ENCODE measurements around the gene KRT24.
"Not testable (repeated sequence)": the region's sequence is repeated elsewhere in the genome, so short reads cannot be mapped to it uniquely, and the experiment has no call there.

Gene KRT24

DNA sequence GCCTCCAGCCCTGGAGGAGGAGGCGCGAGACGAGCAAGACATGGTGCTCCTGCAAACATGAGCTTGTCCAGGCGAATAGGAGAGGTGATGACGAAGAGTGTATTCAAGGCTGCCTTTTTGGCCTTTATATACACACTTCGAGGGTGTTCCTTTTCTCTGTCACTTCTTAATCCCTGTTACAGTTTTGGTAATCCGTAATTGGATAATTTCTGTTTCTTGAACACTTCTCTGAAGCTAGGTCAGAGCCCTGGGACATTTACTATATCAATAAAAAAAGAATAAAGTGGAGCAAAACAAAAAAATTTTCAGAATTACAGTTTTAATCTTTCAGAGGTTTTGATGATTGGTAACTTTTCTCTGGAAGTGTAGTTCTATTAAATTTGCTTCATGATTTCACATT is at the start of gene KRT24:
KRT24 (minus strand) TSS at position 101 of the 400 bp plus-strand sequence; CDS start at position 42, 59 bp downstream.
- no peak for DNase-seq (ENCODE audit: low spot score)

DNA sequence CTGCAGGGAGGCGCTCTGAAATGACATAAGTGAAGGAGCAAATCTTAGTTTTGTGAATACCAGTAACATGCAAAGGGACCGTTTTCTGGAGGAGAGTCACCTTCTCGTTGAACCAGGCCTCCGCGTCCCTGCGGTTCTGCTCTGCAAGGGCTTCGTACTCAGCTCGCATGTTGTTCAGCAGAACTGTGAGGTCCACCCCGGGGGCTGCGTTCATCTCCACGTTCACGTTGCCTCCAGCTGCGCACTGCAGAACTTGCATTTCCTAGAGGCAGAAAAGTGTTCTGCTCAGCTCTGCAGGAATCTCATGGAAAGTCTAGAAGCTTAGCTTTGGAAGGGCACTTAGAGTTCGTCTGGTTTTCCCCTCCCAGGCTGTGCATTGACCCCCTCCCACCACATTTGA is 47.5 kb upstream of the KRT24 start:
- DNase-seq (ENCODE audit: low spot score): no peak

DNA sequence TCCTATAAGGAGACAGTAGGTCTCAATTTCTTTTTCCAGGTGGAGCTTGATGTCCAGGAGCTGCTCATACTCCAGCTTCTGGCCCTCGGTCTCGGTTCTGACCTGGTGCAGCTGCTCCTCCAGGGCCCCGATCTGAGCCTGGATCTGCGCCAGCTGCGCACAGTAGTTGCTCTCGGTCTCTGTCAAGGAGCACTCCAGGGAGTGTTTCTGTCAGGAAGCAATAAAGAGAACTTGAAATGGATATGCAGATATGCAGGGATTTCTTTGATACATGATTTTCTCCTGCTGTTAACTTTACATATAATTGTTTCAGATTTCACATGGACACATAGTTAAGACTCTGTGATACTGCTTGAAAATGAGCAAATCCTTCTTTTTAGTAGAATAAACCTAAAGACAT is 46.8 kb upstream of the KRT24 start:
- no peak for DNase-seq (ENCODE audit: low spot score)

DNA sequence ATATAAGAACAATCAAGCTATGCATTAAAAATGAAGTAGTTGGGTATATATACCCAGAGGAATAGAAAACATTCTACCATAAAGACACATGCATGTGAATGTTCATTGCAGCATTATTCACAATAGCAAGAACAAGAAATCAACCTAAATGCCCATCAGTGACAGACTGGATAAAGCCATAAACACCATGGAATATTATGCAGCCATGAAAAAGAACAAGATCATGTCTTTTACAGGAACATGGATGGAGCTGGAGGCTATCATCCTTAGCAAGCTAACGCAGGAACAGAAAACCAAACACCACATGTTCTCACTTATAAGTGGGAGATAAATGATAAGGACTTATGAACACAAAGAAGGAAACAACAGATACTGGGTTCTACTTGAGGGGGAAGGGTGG is 45.1 kb upstream of the KRT24 start:
- not testable (repeated sequence) for DNase-seq (ENCODE audit: low spot score)

DNA sequence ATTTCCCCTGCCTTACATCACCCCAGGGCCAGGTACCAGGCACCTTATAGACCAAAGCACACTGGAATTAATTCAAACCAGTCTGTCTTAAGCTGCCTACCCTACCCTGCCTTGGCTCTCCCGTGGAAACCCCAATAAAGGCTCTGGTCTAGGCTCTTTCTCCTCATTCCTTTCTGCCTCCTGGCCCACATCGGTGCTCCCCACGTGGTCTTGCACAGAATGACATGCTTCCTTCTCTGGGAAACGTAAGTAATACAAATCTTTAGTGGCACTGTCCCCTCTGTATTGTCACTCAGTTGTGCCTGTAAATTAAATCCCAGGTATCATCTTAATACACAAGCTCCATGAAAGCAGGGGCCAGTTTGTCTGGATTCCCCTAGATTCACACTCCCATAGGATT is 35.0 kb upstream of the KRT24 start:
- DNase-seq (ENCODE audit: low spot score): no peak

DNA sequence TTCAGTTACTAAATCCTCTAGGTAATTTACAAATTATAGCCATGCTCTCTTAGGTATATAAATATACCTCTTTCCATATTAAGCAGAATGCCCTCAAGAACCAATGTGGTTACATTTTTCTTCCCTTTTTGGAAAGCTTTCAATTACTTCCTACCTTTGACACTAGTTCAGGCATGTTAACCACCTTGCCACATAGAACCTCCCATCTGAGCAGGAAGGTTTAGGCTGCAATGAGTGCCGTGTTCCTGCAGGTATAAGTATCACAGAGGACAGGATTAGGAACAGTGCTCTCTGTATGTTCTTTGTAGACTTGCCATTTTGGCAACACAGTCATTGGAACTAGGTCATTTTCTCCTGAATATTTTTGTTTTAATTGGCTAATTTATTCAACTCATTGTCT is 31.5 kb upstream of the KRT24 start:
- no peak for DNase-seq (ENCODE audit: low spot score)

DNA sequence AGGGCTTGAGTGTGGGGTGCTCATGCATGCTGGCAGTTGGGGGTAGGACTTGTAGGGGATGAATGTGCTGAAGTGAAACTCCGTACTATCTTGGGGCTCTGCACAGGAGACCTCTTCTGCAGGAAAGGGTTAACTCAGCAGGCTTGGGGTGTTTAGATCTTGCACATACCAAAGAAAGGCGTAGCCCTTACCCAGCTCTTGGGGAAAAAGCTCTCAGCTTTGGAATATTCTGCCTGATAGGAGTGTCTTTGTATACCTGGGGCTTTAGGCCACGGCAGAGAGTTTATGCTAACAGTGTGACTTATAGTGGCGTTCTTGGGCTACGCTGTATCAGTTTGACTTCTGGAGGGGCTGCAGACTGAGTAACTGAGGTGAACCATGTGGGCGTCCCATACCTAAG is 30.5 kb upstream of the KRT24 start:
- no peak for DNase-seq (ENCODE audit: low spot score)

DNA sequence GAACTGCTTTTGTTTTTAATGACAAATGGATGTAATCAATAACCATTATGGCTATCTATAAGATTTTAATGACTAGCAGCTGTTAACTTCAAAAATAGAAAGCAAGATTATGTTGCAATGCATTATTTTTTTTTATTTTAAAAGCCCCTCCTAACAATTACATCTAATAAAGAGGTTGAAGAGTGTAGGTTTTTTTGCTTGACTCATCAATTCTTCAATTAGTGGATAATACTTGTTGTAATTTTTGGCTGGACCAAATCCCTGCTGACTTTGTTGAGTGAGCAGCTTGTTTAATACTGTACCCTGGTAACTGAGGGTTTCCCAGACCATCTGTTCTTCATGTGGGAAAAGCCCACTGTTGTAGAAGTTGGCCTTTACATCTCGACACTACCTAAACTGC is 27.4 kb upstream of the KRT24 start:
- DNase-seq (ENCODE audit: low spot score): no peak

DNA sequence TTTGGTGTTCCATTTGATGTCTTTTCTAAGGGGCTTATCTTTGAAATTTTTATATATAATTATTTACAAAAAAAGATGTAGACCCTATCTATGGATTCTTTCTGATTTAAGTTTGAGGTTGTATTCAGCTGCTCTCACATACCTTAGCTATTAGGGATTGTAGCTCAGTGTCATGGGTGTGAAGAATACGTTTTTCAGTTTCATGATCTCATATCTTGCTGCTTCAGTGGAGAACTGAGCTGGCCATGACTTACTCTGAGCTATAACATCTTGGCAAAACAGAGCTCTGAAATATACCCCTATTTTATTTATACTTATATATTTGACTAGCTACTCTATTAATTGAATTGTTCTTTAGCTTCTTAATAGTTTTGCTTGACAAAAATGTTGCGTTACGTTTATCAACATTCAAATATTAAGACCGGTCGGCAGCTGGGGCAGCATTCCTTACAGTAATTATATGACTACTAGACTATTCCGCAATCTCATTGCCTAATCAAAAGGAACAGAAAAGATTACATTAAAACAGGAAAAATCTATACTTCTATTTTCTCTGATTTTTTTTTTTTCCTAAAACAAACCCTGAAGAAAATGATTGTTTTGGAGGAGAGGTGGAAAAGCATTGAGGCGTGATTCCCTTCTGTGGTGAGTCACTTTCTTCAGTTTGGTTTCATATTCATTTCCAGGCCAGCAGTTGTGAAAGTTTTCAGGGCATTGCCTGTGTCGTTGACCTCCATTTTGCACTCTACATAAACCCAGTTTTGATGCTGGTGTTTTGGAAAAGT is 24.1 kb upstream of the KRT24 start:
- DNase-seq (ENCODE audit: low spot score): no peak

DNA sequence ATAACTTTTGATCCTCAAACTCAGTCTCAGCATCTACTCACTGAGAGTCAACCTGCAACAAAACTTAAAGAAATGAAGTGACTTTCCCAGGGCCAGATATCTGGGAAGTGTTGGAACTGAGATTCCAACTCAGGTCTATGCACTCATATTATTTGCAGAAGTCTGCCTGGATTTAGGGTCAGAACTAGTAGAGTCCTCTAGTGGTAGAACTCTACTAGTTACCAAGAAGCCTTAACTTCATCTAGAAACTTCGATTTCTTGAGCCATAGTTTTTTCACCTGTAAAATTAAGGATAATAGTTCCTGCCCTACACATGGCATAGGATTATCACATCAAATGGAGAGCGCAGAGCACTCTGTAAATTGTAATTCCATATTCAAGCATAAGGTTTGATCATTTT is 23.4 kb upstream of the KRT24 start:
- no peak for DNase-seq (ENCODE audit: low spot score)

DNA sequence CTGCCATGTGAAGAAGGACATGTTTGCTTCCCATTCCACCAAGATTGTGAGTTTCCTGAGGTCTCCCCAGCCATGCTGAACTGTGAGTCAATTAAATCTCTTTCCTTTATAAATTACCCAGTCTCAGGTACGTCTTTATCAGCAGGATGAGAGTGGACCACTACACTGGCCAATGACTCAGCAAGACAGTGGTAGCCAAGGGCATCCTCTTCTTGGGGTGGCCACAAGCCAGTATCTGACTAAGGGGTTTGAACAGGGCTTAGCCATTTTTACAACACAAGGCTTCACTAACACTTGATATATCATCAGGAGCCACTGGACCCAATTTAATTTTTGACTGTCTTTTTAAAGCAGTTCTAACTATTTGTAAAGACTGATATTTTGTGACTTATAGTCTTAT is 21.1 kb upstream of the KRT24 start:
- DNase-seq (ENCODE audit: low spot score): no peak

DNA sequence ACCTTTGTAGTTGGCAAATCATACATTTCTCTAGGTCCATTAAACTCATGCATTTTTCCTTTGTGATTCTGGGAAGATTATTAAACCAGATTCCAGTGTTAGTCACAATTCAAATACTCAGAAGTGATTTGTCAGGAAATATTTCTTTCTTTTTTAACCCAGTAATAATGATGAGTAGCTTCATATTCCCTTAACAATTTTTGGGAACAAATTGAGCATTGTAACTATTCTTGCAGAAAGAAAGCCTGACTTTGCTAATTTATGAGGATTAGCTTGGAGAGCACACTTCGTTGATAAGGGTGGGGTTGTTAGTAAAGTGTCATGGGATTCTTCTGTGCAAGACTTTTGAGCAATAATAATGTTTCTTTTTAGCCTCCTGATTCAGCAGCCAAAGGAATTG is 18.7 kb upstream of the KRT24 start:
- DNase-seq (ENCODE audit: low spot score): no peak

DNA sequence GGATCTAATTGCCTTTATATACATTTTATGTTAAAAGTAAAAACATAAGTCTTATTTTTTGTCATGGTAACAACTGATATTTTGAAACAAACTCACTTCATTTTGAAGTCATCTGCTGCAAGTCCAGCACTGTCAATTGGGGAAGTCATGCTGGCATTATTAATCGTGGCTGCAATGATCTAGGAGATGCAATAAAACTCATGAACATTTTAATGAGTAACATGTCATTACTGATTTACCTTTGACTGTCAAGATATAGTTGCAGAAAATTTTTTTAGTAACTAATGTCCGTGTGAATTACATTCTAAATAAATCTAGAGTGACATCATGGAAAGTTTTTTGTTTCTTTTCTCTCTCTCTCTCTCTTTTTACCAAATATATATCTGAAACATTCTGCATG is 17.3 kb upstream of the KRT24 start:
- DNase-seq (ENCODE audit: low spot score): no peak

DNA sequence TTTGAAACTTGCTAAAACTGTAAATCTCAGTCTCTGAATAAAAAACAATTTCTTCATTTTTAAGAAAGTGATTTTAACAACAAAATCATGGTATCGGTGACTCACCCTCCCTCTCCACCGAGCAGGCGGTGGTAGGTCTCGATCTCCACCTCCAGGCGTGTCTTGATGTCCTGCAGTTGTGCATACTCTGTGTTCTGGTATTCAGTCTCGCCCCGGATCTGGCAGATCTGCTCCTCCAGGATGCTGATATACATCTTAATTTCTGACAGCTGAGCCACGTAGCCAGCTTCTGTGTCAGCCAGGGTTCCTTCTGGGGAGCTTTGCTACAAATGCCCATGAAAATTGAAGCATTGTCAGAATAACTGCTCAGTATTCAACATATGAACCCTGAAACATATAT is 15.4 kb upstream of the KRT24 start:
- no peak for DNase-seq (ENCODE audit: low spot score)

DNA sequence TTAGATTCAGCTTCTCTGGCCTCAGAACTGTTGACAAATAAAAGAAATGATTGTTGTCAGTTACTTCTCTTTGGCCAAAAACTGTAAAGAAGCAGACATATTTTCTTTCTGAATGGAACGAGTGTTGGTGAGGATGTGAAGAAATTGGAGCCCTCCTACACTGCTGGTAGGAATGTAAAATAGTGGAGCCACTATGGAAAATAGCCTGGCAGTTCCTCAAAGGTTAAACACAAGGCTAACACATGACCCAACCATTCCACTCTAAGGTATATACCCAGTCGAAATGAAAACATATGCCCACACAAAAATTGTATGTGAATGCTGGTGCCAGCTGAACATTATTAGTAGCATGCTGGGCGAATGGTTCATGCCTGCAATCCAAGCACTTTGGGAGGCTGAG is 14.2 kb upstream of the KRT24 start:
- DNase-seq (ENCODE audit: low spot score): no peak

DNA sequence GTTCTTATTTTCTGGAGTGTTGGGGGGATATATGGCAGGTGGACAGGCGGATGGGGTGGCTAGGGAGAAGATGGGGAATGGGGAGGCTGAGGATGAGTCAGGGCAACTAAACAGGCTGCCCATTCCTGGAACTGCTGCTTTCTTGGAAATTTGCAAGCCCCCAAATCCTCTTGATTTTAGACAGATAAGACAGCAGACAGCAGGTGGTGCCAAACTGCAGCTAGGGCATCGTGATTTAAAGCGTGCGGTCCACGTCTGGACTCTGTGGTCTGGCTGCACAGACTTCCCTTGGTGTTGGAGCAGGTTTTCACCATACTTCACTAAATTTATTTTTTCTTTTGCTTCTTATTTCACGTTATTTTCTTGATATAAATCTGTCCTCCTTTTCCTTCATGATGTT is 10.9 kb upstream of the KRT24 start:
- DNase-seq (ENCODE audit: low spot score): no peak

DNA sequence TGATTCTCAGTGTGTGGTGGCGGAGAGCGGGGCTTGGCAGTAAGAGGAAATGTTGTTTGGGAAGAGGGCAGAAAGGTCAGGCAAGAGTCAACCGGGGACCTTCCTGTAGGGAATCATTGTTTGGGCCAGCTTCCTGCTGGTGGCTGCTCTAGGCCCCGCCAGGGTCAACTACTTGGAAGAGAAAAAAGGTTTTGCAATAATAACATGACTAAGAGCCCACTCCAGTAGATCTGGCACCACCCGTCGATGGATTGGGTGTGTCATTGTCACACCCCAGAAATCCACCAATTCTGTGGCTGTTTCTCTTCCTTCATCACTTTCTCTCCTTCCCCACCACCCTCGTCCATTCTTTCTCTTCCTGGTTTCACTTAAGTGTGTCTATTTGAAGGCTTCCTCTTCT is 4.2 kb upstream of the KRT24 start:
- DNase-seq (ENCODE audit: low spot score): peak; percentile 33

DNA sequence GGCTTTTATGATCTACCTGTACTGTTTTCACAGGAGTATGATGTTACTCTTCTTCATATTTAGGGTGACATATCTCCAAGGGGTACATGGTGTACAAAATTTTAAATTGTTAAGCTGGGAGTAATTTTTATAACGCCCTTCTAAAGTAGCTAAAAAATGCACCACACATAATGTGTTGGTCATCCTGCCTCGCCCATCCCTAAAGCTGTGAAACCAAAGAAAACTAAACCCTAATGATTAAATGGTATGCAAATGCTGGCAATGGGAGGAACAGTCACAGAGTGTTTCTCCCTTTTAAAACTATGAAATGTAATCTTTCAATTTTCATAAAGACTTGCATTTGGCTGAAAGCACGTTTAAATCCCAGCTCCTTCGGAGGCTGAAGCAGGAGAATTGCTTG is 2.0 kb upstream of the KRT24 start:
- no peak for DNase-seq (ENCODE audit: low spot score)

DNA sequence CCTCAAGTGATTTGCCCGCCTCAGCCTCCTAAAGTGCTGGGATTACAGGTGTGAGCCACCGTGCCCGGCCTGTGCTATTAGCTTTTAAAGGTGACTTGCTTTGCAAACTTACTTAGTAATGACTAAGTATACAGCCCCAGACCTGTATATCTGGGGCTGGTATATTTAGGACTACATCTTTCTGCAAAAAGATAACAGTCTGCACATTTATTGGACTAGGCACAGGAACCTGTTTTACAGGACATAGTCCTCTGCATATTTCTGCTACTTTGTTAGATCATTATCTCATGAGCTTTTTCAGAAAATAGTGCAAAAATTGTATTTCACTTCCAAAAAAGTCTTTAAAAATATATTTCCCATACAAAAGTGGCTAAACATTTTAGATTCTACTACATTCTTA is 1.3 kb downstream of the KRT24 start:
- no peak for DNase-seq (ENCODE audit: low spot score)

DNA sequence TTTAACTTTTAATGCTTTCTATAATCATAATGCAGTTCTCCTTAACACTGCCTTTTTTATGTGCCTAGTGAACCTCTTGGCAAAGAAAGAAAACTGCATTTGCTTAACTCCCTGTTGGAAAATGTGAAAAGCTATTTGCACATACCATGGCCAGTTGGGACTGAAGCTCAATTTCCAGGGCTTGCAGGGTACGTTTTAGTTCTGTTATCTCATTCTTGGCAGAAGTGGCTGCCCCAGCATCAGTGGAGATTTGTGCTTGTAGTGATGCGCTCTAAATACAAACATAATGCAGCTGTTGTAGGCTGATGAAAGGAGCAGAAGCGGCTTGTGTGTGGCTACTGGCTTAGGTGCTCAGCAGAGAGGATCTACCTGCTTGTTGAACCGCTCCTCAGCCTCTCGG is 3.7 kb downstream of the KRT24 start:
- DNase-seq (ENCODE audit: low spot score): no peak

DNA sequence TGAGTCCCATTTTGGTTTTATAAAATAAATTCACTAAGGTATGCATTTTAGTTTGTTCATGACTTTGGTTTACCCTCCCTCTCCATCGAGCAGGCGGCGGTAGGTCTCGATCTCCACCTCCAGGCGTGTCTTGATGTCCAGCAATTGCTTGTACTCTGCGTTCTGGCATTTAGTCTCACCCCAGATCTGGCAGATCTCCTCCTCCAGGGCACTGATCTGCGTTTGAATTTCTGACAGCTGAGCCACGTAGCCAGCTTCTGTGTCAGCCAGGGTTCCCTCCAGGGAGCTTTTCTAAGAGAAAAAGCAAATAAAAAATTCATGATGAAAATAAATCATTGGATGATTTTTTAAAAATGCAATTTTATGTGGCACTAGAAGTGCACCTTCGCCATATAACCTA is 4.2 kb downstream of the KRT24 start:
- no peak for DNase-seq (ENCODE audit: low spot score)

DNA sequence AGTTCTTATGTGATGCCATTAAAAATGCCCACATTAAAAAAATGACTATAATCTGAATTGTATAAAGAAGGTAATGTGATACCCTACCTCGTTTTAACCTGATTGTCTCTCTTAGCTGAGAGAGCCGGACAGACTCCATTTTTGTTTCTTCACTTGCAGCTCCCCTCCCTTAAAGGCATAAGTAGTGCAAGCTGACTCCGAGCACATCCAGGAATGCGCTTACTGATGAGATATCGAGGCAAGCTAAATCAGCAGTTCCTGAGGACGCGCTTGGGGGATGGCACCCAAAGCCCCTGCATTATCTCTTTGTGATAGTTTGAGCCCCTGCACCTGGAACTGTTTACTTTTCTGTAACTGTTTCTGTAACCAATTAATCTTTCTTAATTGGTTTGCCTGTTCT is 6.3 kb downstream of the KRT24 start:
- no peak for DNase-seq (ENCODE audit: low spot score)

DNA sequence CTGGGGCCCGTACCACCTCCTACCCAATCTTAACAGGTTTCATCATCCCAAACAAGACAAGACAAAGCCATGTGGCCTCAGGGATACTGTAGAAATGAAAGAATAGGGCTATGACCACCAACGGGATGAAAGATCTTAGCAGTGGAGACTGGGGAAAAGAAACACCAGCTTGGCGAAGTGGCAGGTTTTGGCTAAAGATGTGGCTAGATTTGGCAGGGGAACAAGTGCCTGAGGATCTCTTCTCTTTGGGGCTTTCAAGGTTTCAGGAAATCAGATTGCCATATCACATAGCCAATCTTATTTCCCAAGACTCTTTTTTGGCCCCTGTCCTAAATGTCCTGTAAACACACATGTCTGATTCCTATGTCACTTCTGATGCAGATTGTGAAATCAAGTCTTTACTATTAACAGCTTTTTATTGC is 6.9 kb downstream of the KRT24 start:
- DNase-seq (ENCODE audit: low spot score): no peak

DNA sequence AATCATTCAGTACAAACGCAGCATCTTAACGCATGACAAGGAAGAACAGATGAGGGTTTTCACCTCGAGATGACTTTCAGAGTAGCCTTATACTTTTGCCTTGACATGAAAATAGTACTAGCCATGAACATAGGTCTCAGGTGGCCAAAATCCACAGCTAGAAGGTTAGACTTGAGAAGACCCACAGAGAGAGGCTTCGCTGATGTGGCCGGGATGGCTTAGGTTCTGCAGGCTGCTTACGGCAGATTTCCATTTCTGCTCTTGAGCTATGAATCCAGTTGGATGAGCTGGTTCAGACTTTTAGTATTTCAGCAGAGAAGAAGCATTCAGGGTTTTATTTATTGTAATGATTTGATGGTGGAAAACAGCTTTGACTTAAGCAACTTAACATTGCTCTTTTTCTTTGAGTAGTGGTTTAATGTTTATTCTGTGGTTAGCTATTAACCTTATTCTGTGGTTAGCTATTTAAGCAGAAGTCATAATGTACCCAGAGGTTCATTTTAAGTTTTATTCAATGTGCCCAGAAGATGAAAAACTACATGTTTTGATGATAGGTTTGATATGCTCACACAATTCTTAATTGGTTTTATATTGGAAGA is 7.6 kb downstream of the KRT24 start:
- DNase-seq (ENCODE audit: low spot score): no peak

All from AG20443 (cell line).